Esophagus squamous epithelium (tissue), 5 donors: ENCODE measurements around the gene HSFX2. TPM values are rescaled to one million over a fixed set of nuclear protein-coding genes. Genes with fewer than 3 reads are reported as not detected.
"Not testable (repeated sequence)": the region's sequence is repeated elsewhere in the genome, so short reads cannot be mapped to it uniquely, and the experiment has no call there.

Experiments used
- DNase-seq: peaks from one replicate; lab custom pipeline; 2025; lab: John Stamatoyannopoulos, UW
- H3K27ac ChIP-seq, 4 donors: fragments of 200-600 bp; sonication (generic); one replicate each; pipeline ENCODE4 v1.5.1; 2016 to 2019; ENCODE audit warnings: mild to moderate bottlenecking in 1 of 4
- H3K27me3 ChIP-seq, 4 donors: fragments of 200-600 bp; sonication (generic); 1 replicate in 3 of 4; 2 replicates in 1 of 4; pipeline versions ENCODE4 v1.5.1 to v1.6.0; 2017 to 2021; ENCODE audit warnings: antibody characterized with exemption in 1 of 4
- H3K36me3 ChIP-seq, 3 donors: fragments of 200-600 bp; sonication (generic); one replicate each; pipeline ENCODE4 v1.5.1; 2016 to 2019
- H3K4me1 ChIP-seq, 3 donors: fragments of 200-600 bp; sonication (generic); one replicate each; pipeline ENCODE4 v1.5.1; 2017 to 2019
- H3K4me3 ChIP-seq, 4 donors: fragments of 200-600 bp; sonication (generic); 1 replicate in 3 of 4; 2 replicates in 1 of 4; pipeline ENCODE4 v1.5.1; 2016 to 2019; ENCODE audit warnings: mild to moderate bottlenecking in 2 of 4, moderate library complexity in 1 of 4
- H3K9me3 ChIP-seq, 3 donors: fragments of 200-600 bp; sonication (generic); one replicate each; pipeline ENCODE4 v1.5.1; 2016 to 2019
- CTCF ChIP-seq, 6 experiments: fragments of 450-650 bp in 4 of 6; fragments of 200-600 bp in 2 of 6; sonication (generic) in 2 of 6; IDR thresholded peaks; one replicate each; pipeline ENCODE4 v1.5.1; 2016 to 2019; ENCODE audit warnings: antibody characterized with exemption in 6 of 6, mild to moderate bottlenecking in 4 of 6, moderate library complexity in 4 of 6
- POLR2A ChIP-seq, 4 donors: fragments of 450-650 bp; IDR thresholded peaks; one replicate each; pipeline ENCODE4 v1.6.1; 2017; ENCODE audit warnings: antibody characterized with exemption in 4 of 4, mild to moderate bottlenecking in 4 of 4, moderate library complexity in 3 of 4
- WGBS, 2 donors: methylation state at CpG; one replicate each; pipeline ENCODE4 v1.1.5; 2018; 5-methylcytosine and 5-hydroxymethylcytosine counted together
- intact Hi-C: fragments of 100-400 bp; cut with DNase I; formaldehyde crosslinking; loops from one replicate; pipeline ENCODE4 v1.15.0; 2022
- total RNA-seq, 4 donors: library from RNA; depleted of rRNA; stranded (reverse); fragments of >200 nt; gene quantifications; one replicate each; pipeline ENCODE4 v1.1.0, GENCODE V29; 2016
- donor health status: DM: yes; HTN: yes; CAD: no.

Gene HSFX2
- total RNA-seq, 4 donors from 2014 or later = 1.2 TPM; not detected in 3

- H3K36me3 ChIP-seq = peaks cover 0 to 26% (median 5%) of the 10 kb centered on the region in 3 donors
- H3K4me3 ChIP-seq = no peak overlapping the region
- peaks cover 0 to 4% (median 0%) of the 10 kb centered on the region in 3 donors for H3K4me1 ChIP-seq
- DNase-seq = no peak
- no peaks in the 10 kb centered on the region for H3K27me3 ChIP-seq
- H3K27ac ChIP-seq = no peak overlapping the region
- WGBS, 2 donors = 80% methylated on average over 1 of the region's 5 CpGs
- H3K9me3 ChIP-seq = no peaks in the 10 kb centered on the region
- TF ChIP-seq CTCF (IDR thresholded peaks at IDR 0.05) = no peak
- TF ChIP-seq POLR2A (IDR thresholded peaks at IDR 0.05) = no peak
- intact Hi-C loops = no loop called here
These were observed 15.4 kb upstream of the HSFX2 start for GRCh38 chrX:149610511-149610910.

GRCh38 chrX:149607699-149608098, 12.6 kb upstream of the HSFX2 start:
- no peak for DNase-seq
- Histone ChIP-seq H3K4me3 (no peak overlapping the region), H3K4me1 (no peaks in the 10 kb centered on the region), H3K27ac (no peak overlapping the region), H3K36me3 (peaks cover 0 to 26% (median 5%) of the 10 kb centered on the region in 3 donors), H3K9me3 (no peaks in the 10 kb centered on the region), H3K27me3 (no peaks in the 10 kb centered on the region)
- TF ChIP-seq POLR2A (IDR thresholded peaks at IDR 0.05) (no peak), CTCF (IDR thresholded peaks at IDR 0.05) (no peak)
- intact Hi-C loops = no loop called here

- H3K9me3 ChIP-seq, DNase-seq, intact Hi-C loops, H3K27ac ChIP-seq, H3K27me3 ChIP-seq, H3K4me3 ChIP-seq, H3K4me1 ChIP-seq: not testable (repeated sequence)
- peaks cover 0 to 26% (median 5%) of the 10 kb centered on the region in 3 donors for H3K36me3 ChIP-seq
- WGBS, 2 donors = 83 to 90% methylated on average over 6 to 7 of the region's 7 CpGs
These were observed 10.3 kb upstream of the HSFX2 start for GRCh38 chrX:149605248-149605885.

DNA sequence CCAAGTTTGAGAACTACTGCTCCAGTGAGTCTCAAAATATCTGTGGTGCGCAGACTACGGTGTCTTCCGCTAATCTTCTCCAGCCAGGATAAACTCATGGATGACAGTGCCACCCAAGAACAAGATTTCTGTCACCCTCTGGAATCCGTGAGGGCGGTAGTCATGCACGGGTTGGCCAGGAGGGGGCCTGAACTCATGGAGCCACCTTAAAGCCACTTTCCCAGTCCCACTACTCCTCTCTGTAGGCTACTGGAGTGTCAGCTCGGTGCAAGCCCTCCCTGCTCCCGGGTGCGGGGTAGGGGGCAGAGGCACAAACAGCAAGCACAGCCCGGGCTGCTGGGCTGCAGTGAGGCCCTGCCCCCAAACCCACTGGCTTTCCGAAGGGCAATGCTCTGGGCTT, 3.5 kb upstream of the HSFX2 start:
- H3K9me3 ChIP-seq, DNase-seq, intact Hi-C loops, H3K4me3 ChIP-seq, H3K27ac ChIP-seq, H3K4me1 ChIP-seq, H3K27me3 ChIP-seq, H3K36me3 ChIP-seq: not testable (repeated sequence)
- WGBS, 2 donors = no CpG with 5 or more reads among the region's 11 CpGs

- H3K27ac ChIP-seq, intact Hi-C loops, DNase-seq, H3K27me3 ChIP-seq, H3K4me1 ChIP-seq, H3K36me3 ChIP-seq, H3K4me3 ChIP-seq, H3K9me3 ChIP-seq: not testable (repeated sequence)
- WGBS, 2 donors = no CpG with 5 or more reads among the region's 7 CpGs
These were observed 829 bp upstream of the HSFX2 start for GRCh38 chrX:149595943-149596342.

GRCh38 chrX:149590993-149591392, 4.1 kb downstream of the HSFX2 start:
- H3K9me3 ChIP-seq, H3K4me1 ChIP-seq, H3K27me3 ChIP-seq, H3K36me3 ChIP-seq, intact Hi-C loops, H3K27ac ChIP-seq, H3K4me3 ChIP-seq, DNase-seq: not testable (repeated sequence)
- WGBS, 2 donors = no CpG with 5 or more reads among the region's 7 CpGs

DNA sequence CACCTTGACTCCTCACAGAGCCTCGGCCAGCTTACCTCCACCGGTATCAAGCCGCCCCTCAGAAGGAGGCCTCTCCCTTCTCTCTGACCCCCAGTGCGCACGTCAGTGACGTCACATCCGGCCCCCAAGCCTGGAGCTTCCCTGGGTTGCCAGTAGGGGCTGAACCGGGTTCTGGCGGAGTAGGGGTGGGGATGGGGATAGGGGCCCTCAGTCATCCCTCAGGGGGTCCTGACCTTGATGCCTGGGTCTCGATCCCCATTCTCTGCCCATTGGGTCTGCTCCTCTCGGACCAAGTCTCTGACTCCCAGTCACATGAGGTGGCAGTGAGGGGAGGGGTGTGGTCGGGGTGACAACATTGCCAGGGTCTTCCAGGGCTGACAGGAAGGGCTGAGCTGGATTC, 7.8 kb downstream of the HSFX2 start, which contains the start of gene MAGEA9B:
Gene MAGEA9B, minus strand, starts transcription at position 101 of the 400 bp plus-strand sequence. CDS start 4,280 bp downstream, outside the sequence.
- H3K9me3 ChIP-seq, DNase-seq, intact Hi-C loops, H3K4me3 ChIP-seq, H3K4me1 ChIP-seq, H3K36me3 ChIP-seq, H3K27me3 ChIP-seq, H3K27ac ChIP-seq: not testable (repeated sequence)
- WGBS, 2 donors = no CpG with 5 or more reads among the region's 12 CpGs

- DNase-seq, H3K4me1 ChIP-seq, H3K36me3 ChIP-seq, intact Hi-C loops, H3K9me3 ChIP-seq, H3K27ac ChIP-seq, H3K4me3 ChIP-seq, H3K27me3 ChIP-seq: not testable (repeated sequence)
- WGBS, 2 donors = no CpG with 5 or more reads among the region's 17 CpGs
These were observed 9.5 kb downstream of the HSFX2 start for GRCh38 chrX:149585631-149586030.

DNA sequence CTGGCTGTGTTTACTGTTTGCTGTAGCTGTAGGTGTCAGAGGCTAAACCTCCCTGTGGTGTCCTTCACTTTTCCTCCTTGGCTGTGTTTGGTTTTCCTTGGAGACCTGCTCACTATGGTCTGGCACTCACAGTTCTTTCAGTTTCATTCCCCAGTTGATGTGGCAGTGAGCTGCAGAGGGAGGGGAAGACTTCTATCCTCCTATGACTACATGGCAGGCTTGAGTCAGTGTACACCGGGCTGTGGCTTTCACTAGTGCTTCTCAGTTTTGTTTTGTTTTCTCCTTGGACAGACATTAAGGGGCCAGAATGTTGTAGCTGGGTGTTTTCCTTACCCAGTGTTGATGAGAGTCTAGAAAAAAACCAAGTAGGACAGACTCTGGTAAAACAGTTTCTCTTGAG, 21.7 kb downstream of the HSFX2 start:
- intact Hi-C loops, H3K36me3 ChIP-seq, H3K4me3 ChIP-seq, DNase-seq, H3K27me3 ChIP-seq, H3K4me1 ChIP-seq, H3K27ac ChIP-seq, H3K9me3 ChIP-seq: not testable (repeated sequence)
- no CpG with 5 or more reads among the region's 1 CpG for WGBS, 2 donors
